Mucosa of descending colon (tissue), 3 donors: Measurements from ENCODE around the gene PTPRM. TPM values are rescaled to one million over a fixed set of nuclear protein-coding genes. Genes with fewer than 3 reads are reported as not detected.

Source experiments
- ATAC-seq: fragments of 200-7000 bp; cut with Tn5 transposase; one replicate; pipeline ENCODE4 v1.9.1; 2020; ENCODE audit warnings: mild to moderate bottlenecking, moderate library complexity
- DNase-seq, 3 donors: peaks; one replicate each; pipeline ENCODE4 v3.0.0-alpha.2; 2020
- H3K36me3 ChIP-seq: fragments of 200-600 bp; one replicate; pipeline ENCODE4 v1.8.0; 2021; ENCODE audit warnings: low read depth, mild to moderate bottlenecking
- H3K4me1 ChIP-seq: fragments of 200-600 bp; one replicate; pipeline ENCODE4 v1.8.0; 2021; ENCODE audit warnings: low read depth, mild to moderate bottlenecking
- H3K4me3 ChIP-seq: fragments of 200-600 bp; one replicate; pipeline ENCODE4 v1.8.0; 2021; ENCODE audit warnings: mild to moderate bottlenecking
- H3K9me3 ChIP-seq: fragments of 200-600 bp; one replicate; pipeline ENCODE4 v1.8.0; 2021; ENCODE audit warnings: mild to moderate bottlenecking
- intact Hi-C, 2 donors: fragments of 100-400 bp; cut with DNase I in 1 of 2; cut with micrococcal nuclease in 1 of 2; formaldehyde crosslinking; loops; one replicate each; pipeline versions ENCODE4 v1.11.0 to v1.11.1; 2022; cut with DNase I, micrococcal nuclease
- total RNA-seq, 3 donors: library from RNA; stranded (reverse); fragmentation: NEBNext Ultra II Directional in 2 of 3; extraction: Animal tissue kit (Norgen Biotek cat#: 25700) in 2 of 3; gene quantifications; one replicate each; pipeline versions ENCODE4 v1.2.1 to v1.2.4, GENCODE V29; 2021 to 2023
- TF ChIP-seq, protein P1 (sequence below): fragments of 200-600 bp; IDR thresholded peaks from one replicate; pipeline ENCODE4 v1.8.0; 2022; ENCODE audit warnings: antibody characterized with exemption, mild to moderate bottlenecking
- donor health status: DM: no; HTN: no; CAD: no; lungs with moderate emphysema.
- donor health status: DM: no; HTN: no; CAD: no.
- donor health status: DM: no; HTN: yes; CAD: no.

Gene PTPRM
- total RNA-seq, 3 donors from 2014 or later: 15.3 to 41.1 (median 19.6) TPM

DNA sequence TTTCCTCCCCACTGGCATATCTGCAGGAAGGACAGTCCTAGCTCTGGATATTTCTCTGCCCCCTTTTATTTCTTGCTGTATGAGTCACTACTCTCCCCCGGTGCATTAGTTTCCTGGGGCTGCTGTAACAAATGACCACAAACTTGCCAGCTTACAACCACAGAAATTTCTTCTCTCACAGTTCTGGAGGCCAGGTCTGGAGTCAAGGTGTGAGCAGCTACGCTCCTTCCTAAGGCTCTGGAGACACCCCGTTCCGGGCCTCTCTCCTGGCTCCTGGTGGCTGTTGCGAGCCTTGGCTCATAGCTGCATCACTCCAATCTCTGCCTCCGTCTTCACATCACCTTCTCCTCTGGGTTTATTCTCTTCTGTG lies 34.1 kb downstream of the PTPRM start:
- no peak for ATAC-seq
- intact Hi-C loops: no loop called here
- no peaks in the 10 kb centered on the region for H3K36me3 ChIP-seq
- TF ChIP-seq, protein P1, sequence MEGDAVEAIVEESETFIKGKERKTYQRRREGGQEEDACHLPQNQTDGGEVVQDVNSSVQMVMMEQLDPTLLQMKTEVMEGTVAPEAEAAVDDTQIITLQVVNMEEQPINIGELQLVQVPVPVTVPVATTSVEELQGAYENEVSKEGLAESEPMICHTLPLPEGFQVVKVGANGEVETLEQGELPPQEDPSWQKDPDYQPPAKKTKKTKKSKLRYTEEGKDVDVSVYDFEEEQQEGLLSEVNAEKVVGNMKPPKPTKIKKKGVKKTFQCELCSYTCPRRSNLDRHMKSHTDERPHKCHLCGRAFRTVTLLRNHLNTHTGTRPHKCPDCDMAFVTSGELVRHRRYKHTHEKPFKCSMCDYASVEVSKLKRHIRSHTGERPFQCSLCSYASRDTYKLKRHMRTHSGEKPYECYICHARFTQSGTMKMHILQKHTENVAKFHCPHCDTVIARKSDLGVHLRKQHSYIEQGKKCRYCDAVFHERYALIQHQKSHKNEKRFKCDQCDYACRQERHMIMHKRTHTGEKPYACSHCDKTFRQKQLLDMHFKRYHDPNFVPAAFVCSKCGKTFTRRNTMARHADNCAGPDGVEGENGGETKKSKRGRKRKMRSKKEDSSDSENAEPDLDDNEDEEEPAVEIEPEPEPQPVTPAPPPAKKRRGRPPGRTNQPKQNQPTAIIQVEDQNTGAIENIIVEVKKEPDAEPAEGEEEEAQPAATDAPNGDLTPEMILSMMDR: no peak
- no peak overlapping the region for H3K4me3 ChIP-seq
- no peak for DNase-seq
- H3K4me1 ChIP-seq: no peaks in the 10 kb centered on the region
- H3K9me3 ChIP-seq: no peaks in the 10 kb centered on the region

DNA sequence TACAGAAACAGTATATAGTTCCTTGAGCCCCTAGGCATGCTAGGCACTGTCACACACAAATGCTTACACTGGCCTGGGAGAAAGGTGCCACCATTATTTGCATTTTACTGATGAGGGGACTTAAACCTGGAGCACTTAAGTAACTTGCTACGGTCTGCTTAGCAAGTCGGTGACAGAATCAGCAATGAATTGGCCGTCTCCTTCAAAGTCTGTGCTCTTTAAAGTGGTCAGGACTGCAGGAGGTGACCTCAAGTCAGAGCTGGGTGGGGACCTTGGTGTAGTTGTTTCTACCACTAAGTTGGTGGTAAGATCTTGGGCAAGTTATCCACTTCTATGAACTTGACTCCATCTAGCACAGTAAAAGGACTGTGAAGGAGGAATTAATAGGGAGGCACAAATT lies 34.8 kb downstream of the PTPRM start:
- TF ChIP-seq, protein P1: no peak

DNA sequence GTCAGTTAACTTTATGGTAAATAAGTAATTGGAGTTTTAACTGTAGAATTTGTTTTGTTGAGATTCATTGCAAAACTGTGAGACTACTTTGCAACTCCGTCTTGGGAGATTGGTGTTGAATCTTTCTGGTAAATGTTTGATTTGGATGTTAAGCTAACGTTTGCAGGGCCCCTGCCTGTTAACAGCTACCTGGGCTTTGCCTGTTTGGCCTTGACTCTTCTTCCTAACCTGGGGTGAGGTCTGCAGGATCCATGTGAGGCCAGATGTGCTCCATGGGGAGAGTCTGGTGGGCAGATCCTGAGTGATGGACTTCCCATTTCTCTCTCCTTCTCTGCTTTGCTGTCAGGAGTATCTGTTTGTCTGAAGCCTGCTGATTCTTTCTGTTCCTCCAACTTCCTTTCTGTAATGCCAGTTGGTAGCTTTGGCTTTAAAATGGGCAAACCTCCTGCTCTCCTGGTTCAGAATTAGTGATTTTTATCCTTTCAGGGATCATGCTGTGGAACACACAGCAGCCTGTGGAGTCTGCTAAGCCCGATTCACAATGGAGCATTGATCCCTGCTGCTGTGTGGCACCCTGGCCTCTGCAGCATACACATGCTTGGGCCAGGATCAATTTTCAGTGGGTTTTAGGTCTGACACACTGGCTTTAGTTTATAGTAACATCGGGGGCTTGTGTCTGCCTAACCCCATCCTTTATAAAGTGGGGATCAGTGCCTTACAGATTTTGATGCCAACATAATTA lies 36.3 kb downstream of the PTPRM start:
- ATAC-seq: no peak
- intact Hi-C loops: no loop called here
- TF ChIP-seq, protein P1: no peak

More for the DNA sequence above, 34.8 kb downstream of the PTPRM start:
- no peak for ATAC-seq
- Histone ChIP-seq H3K4me3 (no peak overlapping the region), H3K4me1 (no peaks in the 10 kb centered on the region), H3K9me3 (no peaks in the 10 kb centered on the region), H3K36me3 (no peaks in the 10 kb centered on the region)
- DNase-seq: no peak
- intact Hi-C loops: no loop called here

DNA sequence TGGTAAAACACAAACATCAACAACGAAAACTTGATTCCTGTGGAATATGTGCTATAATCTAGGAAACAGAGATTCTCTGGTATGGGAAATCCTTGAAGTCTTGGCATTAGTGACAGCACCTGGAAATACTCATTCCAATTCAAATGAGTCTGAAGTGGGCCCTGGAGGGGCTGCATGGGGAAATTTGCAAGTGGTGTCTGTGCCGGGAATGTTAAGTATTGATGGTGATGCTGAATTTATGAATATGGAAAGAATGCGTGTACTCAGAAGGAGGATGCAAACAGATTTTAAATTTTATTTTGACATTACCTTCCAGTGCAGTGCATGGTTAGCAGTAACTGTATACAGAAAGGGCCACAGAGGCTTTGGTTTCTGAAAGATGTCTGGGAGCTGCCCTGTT lies 37.2 kb downstream of the PTPRM start:
- Histone ChIP-seq H3K36me3 (no peaks in the 10 kb centered on the region), H3K9me3 (no peaks in the 10 kb centered on the region)
- no peak for ATAC-seq

More for the DNA sequence above, 36.3 kb downstream of the PTPRM start:
- Histone ChIP-seq H3K4me3 (no peak overlapping the region), H3K9me3 (no peaks in the 10 kb centered on the region), H3K4me1 (no peaks in the 10 kb centered on the region), H3K36me3 (no peaks in the 10 kb centered on the region)
- no peak for DNase-seq

DNA sequence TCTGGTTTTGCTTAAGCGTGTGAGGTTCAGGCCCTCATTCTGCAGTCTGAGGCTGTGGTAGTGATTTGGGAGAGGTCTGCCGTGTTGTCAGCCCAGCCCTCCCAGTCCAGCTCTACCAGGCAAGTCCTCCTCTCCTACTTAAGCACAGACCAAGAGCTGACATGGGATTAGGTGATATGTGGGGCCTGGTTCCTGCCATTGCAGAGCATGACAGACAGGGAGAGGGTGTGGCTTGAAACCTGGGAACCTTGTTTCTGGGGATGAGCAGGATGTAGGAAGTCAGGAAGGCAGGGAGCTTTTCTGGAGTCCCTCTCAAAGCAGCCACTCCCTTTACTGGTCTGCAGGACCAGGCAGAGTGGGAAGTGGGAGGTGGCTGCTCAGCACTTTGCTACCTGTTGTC lies 38.6 kb downstream of the PTPRM start:
- DNase-seq (no peak), ATAC-seq (no peak)
- Histone ChIP-seq H3K9me3 (no peaks in the 10 kb centered on the region), H3K4me1 (no peaks in the 10 kb centered on the region), H3K4me3 (no peak overlapping the region), H3K36me3 (no peaks in the 10 kb centered on the region)
- intact Hi-C loops: no loop called here
- TF ChIP-seq, protein P1: no peak

More for the DNA sequence above, 37.2 kb downstream of the PTPRM start:
- DNase-seq: no peak
- H3K4me1 ChIP-seq: no peaks in the 10 kb centered on the region
- intact Hi-C loops: no loop called here
- no peak overlapping the region for H3K4me3 ChIP-seq
- TF ChIP-seq, protein P1: no peak
